D341Med (cell line): ENCODE measurements around the gene LUC7L3.
"Not testable (repeated sequence)": the region's sequence is repeated elsewhere in the genome, so short reads cannot be mapped to it uniquely, and the experiment has no call there.

ENCODE experiments used
- DNase-seq: peaks from one replicate; pipeline ENCODE4 v3.0.0; 2012; ENCODE audit warnings: low spot score

The LUC7L3 gene

GRCh38 chr17:50708050-50709000 is 11.1 kb upstream of the LUC7L3 start:
- no peak for DNase-seq

GRCh38 chr17:50709053-50709452 is 10.3 kb upstream of the LUC7L3 start:
- not testable (repeated sequence) for DNase-seq

- no peak for DNase-seq
These were observed 9.4 kb upstream of the LUC7L3 start for GRCh38 chr17:50710025-50710424.

GRCh38 chr17:50710650-50711049 is 8.8 kb upstream of the LUC7L3 start:
- no peak for DNase-seq

- no peak for DNase-seq
These were observed 6.8 kb upstream of the LUC7L3 start for GRCh38 chr17:50712641-50713040.

- no peak for DNase-seq
These were observed 3.9 kb upstream of the LUC7L3 start for GRCh38 chr17:50715471-50715870.

- no peak for DNase-seq
These were observed 756 bp downstream of the LUC7L3 start for GRCh38 chr17:50719924-50720794.

- no peak for DNase-seq
These were observed 2.0 kb downstream of the LUC7L3 start for GRCh38 chr17:50721194-50722010.

- no peak for DNase-seq
These were observed 3.3 kb downstream of the LUC7L3 start for GRCh38 chr17:50722746-50723145.

- DNase-seq = not testable (repeated sequence)
These were observed 5.2 kb downstream of the LUC7L3 start for GRCh38 chr17:50724622-50725021.

- no peak for DNase-seq
These were observed 6.6 kb downstream of the LUC7L3 start for GRCh38 chr17:50725769-50726655.

- DNase-seq = no peak
These were observed 8.7 kb downstream of the LUC7L3 start for GRCh38 chr17:50728112-50728429.

- no peak for DNase-seq
These were observed 9.7 kb downstream of the LUC7L3 start for GRCh38 chr17:50728881-50729765.

- DNase-seq = peak; percentile 68
These were observed 12.4 kb downstream of the LUC7L3 start for GRCh38 chr17:50731575-50732460.

- no peak for DNase-seq
These were observed 15.9 kb downstream of the LUC7L3 start for GRCh38 chr17:50735287-50735686.

GRCh38 chr17:50737118-50737698 is 17.8 kb downstream of the LUC7L3 start:
- DNase-seq = no peak

GRCh38 chr17:50739098-50739497 is 19.7 kb downstream of the LUC7L3 start:
- DNase-seq = no peak

- no peak for DNase-seq
These were observed 26.2 kb downstream of the LUC7L3 start for GRCh38 chr17:50745631-50746030.

GRCh38 chr17:50749245-50749644 is 29.8 kb downstream of the LUC7L3 start:
- DNase-seq = no peak
